ENCODE data around the gene IQCF2. TPM values are rescaled to one million over a fixed set of nuclear protein-coding genes. Genes with fewer than 3 reads are reported as not detected.
A peak's percentile ranks its signal among the peaks of the same experiment; 100 is the strongest.
"Not testable (repeated sequence)": the region's sequence is repeated elsewhere in the genome, so short reads cannot be mapped to it uniquely, and the experiment has no call there.

The IQCF2 gene
- not detected for total RNA-seq
- long read RNA-seq: 0 reads

DNA sequence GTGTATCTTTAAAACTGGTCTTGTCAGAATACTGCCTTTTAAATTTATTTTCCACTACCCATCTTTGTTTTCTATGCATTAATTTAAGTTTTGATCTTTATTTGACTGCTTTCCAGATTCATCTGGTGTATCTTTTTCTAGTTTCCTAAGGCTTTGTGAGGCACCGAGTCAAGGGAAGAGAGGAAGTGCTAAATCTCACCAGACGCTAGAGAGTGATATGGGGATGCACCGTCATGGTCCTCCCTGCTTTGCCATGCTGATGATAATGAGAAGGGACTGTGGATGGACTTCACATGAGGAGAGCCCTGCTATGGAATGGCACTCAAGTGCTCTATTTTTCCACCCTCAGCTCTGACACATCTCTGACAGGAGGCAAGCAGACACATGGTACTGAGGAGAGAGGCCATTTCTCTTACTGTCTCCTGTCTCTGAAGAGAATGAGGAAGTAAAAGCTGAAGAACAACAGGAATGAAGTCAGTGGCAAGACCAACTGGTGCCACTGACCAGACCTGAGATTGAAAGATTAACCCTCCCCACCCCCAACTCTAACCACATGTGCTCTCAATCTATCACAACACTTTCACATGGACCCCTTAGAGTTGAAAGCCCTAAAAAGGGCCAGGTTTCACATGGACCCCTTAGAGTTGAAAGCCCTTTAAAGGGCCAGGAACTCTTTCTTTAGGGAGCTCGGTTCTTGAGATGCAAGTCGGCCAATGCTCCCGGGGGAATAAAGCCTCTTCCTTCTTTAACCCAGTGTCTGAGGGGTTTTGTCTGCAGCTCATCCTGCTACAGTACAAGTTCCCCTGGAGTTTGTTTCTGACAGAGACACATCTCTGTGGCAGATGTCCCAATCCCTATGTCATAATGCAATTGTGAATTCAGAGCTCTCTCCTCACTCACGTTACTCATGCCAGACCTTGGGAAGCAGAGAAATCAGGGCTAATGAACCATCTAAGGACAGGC, at the start of gene IQCF2:
Gene IQCF2, plus strand, starts transcription at position 913 of the 963 bp plus-strand sequence. CDS start 52 bp downstream, outside the sequence.
- intact Hi-C loops (cut with DNase I): no loop called here
- ATAC-seq (ENCODE audit: poor library complexity) (no peak), DNase-seq (no peak)

DNA sequence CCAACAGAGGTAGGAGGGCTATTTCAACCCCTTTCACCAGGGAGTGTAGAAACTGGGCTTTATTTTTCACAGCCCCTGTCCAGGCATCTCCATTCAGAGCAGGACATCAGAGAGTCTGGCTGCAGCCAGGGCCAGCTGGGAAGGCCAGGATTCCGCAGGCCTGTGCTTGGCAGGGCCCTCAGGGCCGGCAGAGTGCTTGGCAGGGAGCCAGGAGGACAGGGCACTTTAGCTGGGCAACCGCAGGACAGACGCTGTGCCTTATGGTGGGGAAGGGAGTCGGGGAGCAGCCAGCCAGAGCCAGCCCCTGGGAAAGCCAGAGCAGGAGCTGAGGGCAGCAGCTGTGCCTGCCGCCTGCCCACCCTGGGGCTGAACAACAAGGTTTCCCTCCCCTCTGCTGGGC, 47.9 kb upstream of the IQCF2 start:
- ATAC-seq (ENCODE audit: poor library complexity) (peak; percentile 93), DNase-seq (peak; percentile 75)
- intact Hi-C loops (cut with DNase I): no loop called here

DNA sequence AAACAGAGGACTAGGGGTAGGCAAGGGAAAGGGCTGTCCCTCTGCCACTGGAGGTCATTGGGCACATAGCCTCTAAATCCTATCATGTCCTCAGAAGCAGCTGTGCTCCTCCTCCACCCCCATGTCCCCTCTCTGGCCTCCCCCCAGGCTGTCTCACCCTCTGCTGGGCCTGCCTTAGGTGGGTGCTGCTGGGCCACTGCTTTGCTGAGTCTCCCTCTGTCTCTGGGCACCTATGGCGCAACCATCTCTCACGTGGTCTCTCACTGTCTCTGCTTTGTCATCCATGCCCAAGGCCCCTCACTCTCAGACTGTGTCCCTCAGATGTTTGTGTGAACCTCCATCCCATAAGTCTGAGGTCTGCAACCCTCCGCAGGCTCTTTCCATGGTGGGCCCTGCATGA, 47.4 kb upstream of the IQCF2 start:
- intact Hi-C loops (cut with DNase I): no loop called here
- ATAC-seq (ENCODE audit: poor library complexity) (no peak), DNase-seq (no peak)

DNA sequence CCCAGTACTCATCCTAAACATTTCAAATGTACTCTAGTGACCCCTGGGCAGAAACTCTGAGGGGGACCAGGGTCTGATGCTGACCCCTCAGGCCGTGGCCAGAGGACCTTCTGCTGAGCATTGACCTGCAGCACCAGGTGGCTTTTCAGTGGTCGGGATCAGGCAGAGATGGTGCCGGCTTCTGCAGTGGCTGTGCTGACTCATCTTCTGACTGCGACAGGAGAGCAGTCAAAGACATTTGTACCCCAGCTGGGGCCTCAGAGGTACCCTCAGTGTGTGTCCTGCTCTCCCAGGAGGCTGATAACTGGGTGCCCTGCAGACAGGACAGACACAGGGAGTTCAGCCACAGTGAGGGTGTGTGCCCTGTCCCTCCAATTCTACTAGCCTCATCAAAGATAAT, 45.8 kb upstream of the IQCF2 start:
- DNase-seq (no peak), ATAC-seq (ENCODE audit: poor library complexity) (no peak)
- intact Hi-C loops (cut with DNase I): no loop called here

DNA sequence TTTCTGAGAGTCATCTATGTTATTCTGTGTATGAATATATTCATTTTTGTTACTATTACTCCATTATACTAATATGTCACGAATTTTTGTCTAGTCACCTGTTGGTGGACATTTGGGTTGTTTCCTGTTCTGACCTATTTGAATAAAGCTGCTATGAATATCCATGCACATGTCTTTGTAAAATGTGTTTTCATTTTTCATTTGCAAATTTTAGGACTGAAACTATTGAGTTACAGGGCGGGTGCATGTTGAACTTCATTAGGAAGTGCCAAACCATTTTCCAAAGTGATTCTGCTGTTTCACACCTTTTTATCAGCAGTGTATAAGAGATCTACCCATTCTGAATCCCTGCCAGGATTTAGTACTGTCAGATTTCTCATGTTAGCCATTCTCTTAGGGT, 44.7 kb upstream of the IQCF2 start:
- DNase-seq (no peak), ATAC-seq (ENCODE audit: poor library complexity) (no peak)
- intact Hi-C loops (cut with DNase I): no loop called here

DNA sequence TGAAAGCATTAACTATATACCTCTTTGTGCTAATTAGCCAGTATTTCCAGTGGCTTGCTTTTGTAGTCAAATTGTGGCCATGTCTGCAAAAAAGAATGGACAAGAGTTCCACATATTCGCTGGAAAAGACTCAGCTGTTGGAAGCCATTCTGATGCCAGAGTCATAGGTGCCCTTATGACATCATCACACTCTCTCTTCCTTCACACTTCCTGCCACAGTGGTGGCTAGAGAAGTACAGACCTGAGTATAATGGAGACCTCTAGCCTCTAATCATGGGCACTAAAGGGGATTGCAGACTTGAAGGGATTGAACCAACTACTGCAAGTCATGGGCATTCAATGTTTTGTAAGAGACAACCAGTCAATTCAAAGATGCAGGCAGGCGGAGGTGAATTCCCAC, 44.0 kb upstream of the IQCF2 start:
- no peak for DNase-seq
- intact Hi-C loops (cut with DNase I): no loop called here
- ATAC-seq (ENCODE audit: poor library complexity): no peak

DNA sequence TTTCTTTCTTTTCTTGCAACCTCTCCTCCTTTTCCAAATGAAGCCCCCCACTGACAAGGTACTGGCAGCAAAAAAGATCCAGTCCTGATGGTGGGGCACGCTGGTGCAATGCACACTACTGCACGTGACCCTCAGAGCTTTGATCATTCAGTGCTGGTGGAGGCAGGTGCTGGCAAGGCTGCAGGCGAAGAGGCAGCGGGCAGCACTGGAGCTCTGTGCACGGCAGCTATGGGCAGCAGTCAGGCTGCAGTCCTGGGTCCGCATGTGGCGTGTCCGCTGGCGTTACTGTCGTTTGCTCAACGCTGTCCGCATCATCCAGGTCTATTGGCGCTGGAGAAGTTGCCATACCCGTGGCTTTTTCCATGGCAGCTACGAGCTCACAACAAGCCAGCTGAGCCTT, 42.3 kb upstream of the IQCF2 start:
- ATAC-seq (ENCODE audit: poor library complexity): no peak
- intact Hi-C loops (cut with DNase I): no loop called here
- no peak for DNase-seq

DNA sequence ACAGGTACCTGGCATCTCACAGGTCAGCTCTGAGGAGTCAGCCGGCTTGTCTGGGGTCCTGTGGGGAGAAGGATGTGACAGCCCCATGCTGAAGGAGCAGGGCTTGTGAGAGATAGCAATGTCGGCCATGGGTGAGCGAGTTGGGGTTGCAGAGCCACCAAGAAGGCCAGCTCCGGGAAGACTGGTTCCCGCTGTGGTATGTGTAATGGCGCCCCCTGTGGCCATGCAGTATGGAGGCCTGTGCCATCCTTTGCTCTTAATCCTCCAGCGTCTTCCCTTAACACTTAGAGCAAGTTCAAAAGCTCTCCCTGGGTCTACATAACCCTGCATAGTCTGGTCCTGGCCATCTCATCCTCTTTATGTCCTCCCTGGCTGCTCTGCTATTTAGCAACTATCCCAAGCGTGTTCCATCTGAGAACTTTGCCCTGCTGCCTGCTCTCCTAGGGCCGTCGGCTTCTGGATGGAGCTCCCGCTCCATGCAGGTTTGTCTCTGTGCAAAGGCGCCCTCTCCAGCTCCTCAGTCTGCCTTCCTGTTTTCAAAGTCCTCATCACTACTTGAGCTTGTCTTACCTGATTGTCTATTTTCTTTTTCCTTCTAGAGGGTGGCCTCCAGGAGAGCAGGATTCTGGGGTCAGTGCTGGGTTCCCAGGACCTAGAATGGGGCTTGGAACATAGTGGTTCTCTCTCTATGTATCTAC, 41.6 kb upstream of the IQCF2 start:
- intact Hi-C loops (cut with DNase I): no loop called here
- ATAC-seq (ENCODE audit: poor library complexity) (no peak), DNase-seq (no peak)

DNA sequence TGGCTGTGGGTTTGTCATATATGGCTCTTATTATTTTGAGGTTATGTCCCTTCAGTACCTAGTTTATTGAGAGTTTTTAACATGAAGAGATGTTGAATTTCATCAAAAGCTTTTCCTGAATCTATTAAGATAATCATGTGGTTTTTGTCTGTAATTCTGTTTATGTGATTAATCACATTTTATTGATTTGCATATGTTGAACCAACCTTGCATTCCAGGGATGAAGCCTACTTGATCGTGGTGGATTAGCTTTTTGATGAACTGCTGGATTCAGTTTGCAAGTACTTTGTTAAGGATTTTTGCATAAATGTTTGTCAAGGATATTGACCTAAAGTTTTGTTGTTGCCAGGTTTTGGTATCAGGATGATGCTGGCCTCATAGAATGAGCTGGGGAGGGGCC, 33.1 kb upstream of the IQCF2 start:
- ATAC-seq (ENCODE audit: poor library complexity): no peak
- no peak for DNase-seq
- intact Hi-C loops (cut with DNase I): no loop called here

DNA sequence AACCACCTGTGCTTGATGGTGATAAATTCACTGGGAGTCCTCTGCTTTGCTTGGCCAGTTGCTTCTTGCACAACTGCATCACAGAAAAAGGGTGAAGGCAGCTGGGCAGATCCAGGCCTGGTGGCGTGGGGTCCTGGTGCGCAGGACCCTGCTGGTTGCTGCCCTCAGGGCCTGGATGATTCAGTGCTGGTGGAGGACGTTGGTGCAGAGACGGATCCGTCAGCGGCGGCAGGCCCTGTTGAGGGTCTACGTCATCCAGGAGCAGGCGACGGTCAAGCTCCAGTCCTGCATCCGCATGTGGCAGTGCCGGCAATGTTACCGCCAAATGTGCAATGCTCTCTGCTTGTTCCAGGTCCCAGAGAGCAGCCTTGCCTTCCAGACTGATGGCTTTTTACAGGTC, 31.1 kb upstream of the IQCF2 start:
- ATAC-seq (ENCODE audit: poor library complexity) (no peak), DNase-seq (no peak)
- intact Hi-C loops (cut with DNase I): no loop called here

DNA sequence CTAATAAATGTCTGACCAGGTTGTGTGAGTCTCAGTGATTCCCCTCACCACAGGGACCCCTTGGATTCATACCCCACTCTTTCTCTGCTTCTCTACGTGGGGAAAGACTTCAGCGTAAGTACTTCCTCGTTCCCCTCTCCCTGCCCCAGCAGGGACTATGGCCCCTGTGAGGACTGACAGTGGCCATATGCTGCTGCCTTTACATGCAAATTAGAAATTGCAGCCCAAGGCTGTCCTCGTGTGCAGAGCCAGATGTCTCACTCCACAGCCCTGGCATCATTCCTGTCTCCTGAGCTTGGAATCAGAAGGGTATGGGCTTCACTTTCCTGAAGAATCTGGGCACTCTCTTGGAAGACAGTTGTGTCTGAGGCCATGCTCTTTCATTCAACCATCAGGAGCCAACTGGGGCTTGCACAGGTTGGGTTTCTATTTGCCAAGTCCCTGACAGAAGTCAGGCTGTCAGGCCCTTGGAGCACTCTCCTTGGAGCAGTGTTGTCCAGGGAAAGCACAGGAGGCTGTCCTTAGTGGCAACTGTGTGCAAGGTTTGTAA, 30.5 kb upstream of the IQCF2 start:
- DNase-seq (no peak), ATAC-seq (ENCODE audit: poor library complexity) (no peak)
- intact Hi-C loops (cut with DNase I): no loop called here

DNA sequence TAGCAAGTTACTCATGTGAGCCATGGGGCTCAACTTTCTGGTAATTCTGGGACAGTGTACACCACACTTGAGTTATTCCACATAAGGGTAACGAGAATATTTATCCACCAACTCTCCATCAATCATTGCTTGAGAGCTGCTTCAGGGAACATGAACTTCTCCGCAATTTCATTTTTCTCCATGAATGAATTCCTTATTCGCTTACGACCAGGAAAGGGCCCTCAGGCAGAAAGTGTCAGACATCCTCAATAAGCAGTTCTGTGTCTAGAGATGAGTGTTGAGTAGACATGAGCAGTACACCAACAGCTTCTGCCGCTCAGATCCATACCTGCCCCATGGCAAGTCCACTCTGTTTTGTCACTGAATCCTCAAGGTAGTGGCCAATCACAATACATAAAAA, 24.8 kb upstream of the IQCF2 start:
- intact Hi-C loops (cut with DNase I): no loop called here
- DNase-seq (no peak), ATAC-seq (ENCODE audit: poor library complexity) (no peak)

DNA sequence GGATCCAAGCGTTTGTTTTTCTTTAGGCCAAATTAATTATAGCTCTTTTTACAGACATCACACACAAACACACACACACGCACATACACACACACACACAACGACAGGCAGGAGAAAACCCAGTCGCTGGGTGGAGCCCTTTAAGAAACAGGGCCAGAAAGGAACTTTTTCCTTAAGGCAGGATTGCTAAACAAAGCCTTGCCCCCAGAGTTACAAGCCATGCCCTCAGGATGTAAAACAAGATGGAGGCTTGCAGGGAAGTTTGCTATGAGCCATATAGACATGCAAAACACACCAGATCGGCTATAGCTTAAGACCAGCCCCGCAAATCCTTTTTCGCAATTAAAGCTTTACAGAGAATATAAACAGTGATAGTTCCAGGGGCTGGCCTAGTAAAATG, 16.3 kb upstream of the IQCF2 start:
- DNase-seq (no peak), ATAC-seq (ENCODE audit: poor library complexity) (no peak)
- intact Hi-C loops (cut with DNase I): no loop called here

DNA sequence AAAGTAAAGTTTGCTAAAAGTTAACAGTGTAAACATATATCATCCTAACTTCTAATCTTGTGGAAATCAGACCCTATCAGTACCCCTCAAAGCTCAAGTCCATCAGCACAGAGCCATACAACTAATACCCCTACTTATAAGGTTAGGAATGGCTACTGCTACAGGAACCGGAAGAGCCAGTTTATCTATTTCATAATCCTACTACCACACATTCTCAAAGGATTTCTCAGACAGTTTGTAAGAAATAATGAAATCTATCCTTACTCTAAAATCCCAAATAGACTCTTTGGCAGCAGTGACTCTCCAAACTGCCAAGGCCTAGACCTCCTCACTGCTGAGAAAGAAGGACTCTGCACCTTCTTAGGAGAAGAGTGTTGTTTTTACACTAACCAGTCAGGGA, 6.0 kb upstream of the IQCF2 start:
- ATAC-seq (ENCODE audit: poor library complexity); intact Hi-C loops (cut with DNase I); DNase-seq: not testable (repeated sequence)

DNA sequence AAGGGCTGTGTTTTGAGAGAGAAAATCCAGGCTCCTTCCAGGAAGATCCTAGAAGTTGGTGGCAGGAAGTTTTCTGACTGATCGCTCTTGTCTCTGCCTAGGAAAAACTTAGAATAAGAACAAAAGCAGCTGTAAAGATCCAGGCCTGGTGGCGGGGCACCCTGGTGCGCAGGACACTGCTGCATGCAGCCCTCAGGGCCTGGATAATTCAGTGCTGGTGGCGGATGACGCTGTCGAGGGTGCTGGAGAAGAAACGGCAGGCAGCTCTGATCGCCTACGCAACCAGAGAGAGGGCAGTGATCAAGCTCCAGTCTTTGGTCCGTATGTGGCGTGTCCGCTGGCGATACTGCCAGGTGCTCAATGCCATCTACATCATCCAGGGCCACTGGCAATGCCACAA, 1.5 kb downstream of the IQCF2 start:
- ATAC-seq (ENCODE audit: poor library complexity): no peak
- intact Hi-C loops (cut with DNase I): no loop called here
- no peak for DNase-seq

DNA sequence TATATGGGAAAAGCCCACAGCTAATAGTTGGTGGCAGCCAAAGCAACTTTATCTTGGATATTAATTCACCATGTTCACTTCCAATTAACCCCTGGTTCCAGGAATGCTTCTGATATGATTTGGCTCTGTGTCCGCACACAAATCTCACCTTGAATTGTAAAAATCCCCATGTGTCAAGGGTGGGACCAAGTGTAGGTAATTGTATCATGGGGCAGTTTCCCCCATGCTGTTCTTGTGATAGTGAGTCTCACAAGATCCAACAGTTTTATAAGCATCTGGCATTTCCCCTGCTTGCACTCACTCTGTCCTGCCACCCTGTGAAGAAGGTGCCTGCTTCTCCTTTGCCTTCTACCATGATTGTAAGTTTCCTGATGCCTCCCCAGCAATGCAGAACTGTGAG, 7.5 kb downstream of the IQCF2 start:
- ATAC-seq (ENCODE audit: poor library complexity); DNase-seq; intact Hi-C loops (cut with DNase I): not testable (repeated sequence)

DNA sequence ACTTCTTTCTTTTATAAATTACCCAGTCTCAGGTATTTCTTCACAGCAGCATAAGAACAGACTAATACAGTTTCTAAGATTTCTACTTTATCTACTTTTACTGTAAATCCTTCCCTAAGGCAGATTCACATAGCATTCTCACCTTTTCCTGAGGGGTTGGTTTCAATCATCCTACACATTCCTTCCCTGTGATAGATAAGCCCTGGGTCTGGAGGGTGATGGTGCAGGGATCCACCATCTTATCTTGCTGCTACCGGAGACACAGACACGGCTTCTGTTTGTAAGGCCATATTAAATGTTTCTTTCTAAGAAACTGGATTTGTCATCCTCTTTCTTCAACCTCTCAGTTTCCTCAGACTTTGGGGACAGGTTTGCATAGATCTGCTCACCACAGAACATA, 7.9 kb downstream of the IQCF2 start:
- ATAC-seq (ENCODE audit: poor library complexity): no peak
- intact Hi-C loops (cut with DNase I): no loop called here
- no peak for DNase-seq

DNA sequence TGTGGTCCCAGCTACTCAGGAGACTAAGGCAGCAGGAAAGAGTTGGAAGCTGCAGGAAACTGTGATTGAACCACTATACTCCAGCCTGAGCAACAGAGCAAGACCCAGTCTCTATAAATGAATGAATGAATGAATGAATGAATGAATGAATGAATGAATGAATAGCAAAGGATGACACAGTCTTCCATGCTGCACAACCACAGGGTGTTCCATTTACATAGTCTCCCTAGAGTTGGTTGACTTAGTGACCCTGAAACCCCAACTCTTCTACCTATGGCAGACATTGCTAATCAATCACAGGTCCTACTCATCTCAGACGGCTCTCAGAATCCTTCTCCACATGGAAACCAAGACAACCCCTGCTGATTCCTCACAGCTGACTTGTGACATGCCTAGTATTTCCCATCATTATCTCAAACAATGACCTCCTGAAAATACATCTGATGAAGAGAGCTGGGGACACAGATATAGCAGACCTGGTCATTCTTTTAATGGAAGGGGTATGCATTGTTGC, 11.9 kb downstream of the IQCF2 start:
- intact Hi-C loops (cut with DNase I): no loop called here
- ATAC-seq (ENCODE audit: poor library complexity) (no peak), DNase-seq (no peak)

DNA sequence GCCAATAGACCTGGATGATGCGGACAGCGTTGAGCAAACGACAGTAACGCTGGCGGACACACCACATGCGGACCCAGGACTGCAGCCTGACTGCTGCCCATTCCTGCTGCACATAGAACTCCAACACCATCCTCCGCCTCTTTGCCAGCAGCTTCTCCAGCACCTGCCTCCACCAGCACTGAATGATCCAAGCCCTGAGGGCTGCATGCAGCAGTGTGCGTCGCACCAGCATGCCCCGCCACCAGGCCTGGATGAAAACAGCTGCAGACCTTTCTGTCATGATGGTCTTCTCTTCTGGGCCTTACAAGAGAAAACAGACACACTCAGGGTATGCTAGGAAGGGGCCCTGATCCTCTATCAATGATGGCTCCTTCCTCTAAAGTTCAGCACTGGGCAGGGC, 12.5 kb downstream of the IQCF2 start:
- ATAC-seq (ENCODE audit: poor library complexity): no peak
- no peak for DNase-seq
- intact Hi-C loops (cut with DNase I): no loop called here

DNA sequence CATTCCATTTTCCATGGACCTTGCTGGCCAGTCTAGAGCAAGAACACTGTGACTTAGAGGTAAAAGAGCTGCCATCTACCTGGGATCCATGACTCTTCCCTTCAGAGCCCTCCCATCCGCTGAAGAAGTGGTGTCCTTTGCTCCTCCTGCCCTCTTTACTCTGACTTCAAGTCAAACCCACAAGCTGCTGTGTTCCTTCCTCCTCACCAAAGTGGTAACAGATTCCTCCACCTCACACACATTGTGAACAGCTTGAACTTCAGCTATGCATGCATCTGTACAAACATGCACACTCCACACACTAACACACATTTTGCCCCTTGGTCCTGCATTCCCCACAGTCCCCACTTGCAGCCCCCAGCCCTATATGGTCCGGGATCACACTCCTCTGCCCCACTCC, 13.0 kb downstream of the IQCF2 start:
- ATAC-seq (ENCODE audit: poor library complexity): no peak

More for the DNA sequence above, 13.0 kb downstream of the IQCF2 start:
- no peak for DNase-seq
- intact Hi-C loops (cut with DNase I): no loop called here

Data from Right ventricle myocardium superior (tissue), 1 donor.